HEK293T (cell line): ENCODE measurements around the gene AGAP2.
"Not testable (repeated sequence)": the region's sequence is repeated elsewhere in the genome, so short reads cannot be mapped to it uniquely, and the experiment has no call there.

Source experiments
- CTCF ChIA-PET: fragments of 350-600 bp; formaldehyde crosslinking; extraction: SDS; loops from one replicate; lab custom pipeline; 2021; ENCODE audit warnings: antibody characterized with exemption, inconsistent platforms; lab: Yijun Ruan, JAX
- POLR2A ChIA-PET: fragments of 350-600 bp; formaldehyde crosslinking; extraction: SDS; loops from one replicate; lab custom pipeline; 2020; ENCODE audit warnings: antibody characterized with exemption, inconsistent platforms; lab: Yijun Ruan, JAX
- DNase-seq: peaks from one replicate; pipeline ENCODE4 v3.0.0; 2012; ENCODE audit warnings: mixed read lengths; ENCODE audit errors: extremely low spot score
- ARNT ChIP-seq: fragments of 450-650 bp; IDR thresholded peaks from 2 replicates; pipeline ENCODE4 v1.6.1; 2017; ENCODE audit warnings: mild to moderate bottlenecking
- BHLHE40 ChIP-seq: fragments of 450-650 bp; IDR thresholded peaks from 2 replicates; pipeline ENCODE4 v1.6.1; 2016; ENCODE audit warnings: mild to moderate bottlenecking, moderate library complexity, borderline replicate concordance
- CTBP1 ChIP-seq: fragments of 450-650 bp; IDR thresholded peaks from 2 replicates; pipeline ENCODE4 v1.6.1; 2016; ENCODE audit warnings: borderline replicate concordance
- ELF4 ChIP-seq: fragments of 450-650 bp; IDR thresholded peaks from 2 replicates; pipeline ENCODE4 v1.6.1; 2017; ENCODE audit warnings: antibody characterized with exemption
- FOXA1 ChIP-seq: fragments of 450-650 bp; IDR thresholded peaks from 2 replicates; pipeline ENCODE4 v1.6.1; 2016; ENCODE audit warnings: mild to moderate bottlenecking
- FOXK2 ChIP-seq: fragments of 450-650 bp; IDR thresholded peaks from 2 replicates; pipeline ENCODE4 v1.6.1; 2016; ENCODE audit warnings: mild to moderate bottlenecking
- FOXM1 ChIP-seq: fragments of 450-650 bp; IDR thresholded peaks from 2 replicates; pipeline ENCODE4 v1.6.1; 2017; ENCODE audit warnings: mild to moderate bottlenecking, borderline replicate concordance
- HDGF ChIP-seq: fragments of 450-650 bp; IDR thresholded peaks from 2 replicates; pipeline ENCODE4 v1.6.1; 2017; ENCODE audit warnings: antibody characterized with exemption, borderline replicate concordance
- L3MBTL2 ChIP-seq: fragments of 450-650 bp; conservative IDR thresholded peaks from 2 replicates; pipeline ENCODE4 v1.6.1; 2016; ENCODE audit warnings: mild to moderate bottlenecking
- LEF1 ChIP-seq: fragments of 450-650 bp; IDR thresholded peaks from 2 replicates; pipeline ENCODE4 v1.6.1; 2017; ENCODE audit warnings: mild to moderate bottlenecking, borderline replicate concordance
- NFRKB ChIP-seq: fragments of 450-650 bp; IDR thresholded peaks from 2 replicates; pipeline ENCODE4 v1.6.1; 2016; ENCODE audit warnings: mild to moderate bottlenecking, moderate library complexity
- PKNOX1 ChIP-seq: fragments of 450-650 bp; IDR thresholded peaks from 2 replicates; pipeline ENCODE4 v1.6.1; 2016
- SP1 ChIP-seq: fragments of 450-650 bp; IDR thresholded peaks from 2 replicates; pipeline ENCODE4 v1.6.1; 2017
- SUZ12 ChIP-seq: fragments of 450-650 bp; IDR thresholded peaks from 2 replicates; pipeline ENCODE4 v1.6.1; 2016; ENCODE audit warnings: mild to moderate bottlenecking
- TARDBP ChIP-seq: fragments of 450-650 bp; IDR thresholded peaks from 2 replicates; pipeline ENCODE4 v1.6.1; 2016
- ZNF384 ChIP-seq: fragments of 450-650 bp; IDR thresholded peaks from 2 replicates; pipeline ENCODE4 v1.6.1; 2016

Gene AGAP2

GRCh38 chr12:57722716-57723629 lies 15.6 kb downstream of the AGAP2 start:
- DNase-seq, result no peak

DNA sequence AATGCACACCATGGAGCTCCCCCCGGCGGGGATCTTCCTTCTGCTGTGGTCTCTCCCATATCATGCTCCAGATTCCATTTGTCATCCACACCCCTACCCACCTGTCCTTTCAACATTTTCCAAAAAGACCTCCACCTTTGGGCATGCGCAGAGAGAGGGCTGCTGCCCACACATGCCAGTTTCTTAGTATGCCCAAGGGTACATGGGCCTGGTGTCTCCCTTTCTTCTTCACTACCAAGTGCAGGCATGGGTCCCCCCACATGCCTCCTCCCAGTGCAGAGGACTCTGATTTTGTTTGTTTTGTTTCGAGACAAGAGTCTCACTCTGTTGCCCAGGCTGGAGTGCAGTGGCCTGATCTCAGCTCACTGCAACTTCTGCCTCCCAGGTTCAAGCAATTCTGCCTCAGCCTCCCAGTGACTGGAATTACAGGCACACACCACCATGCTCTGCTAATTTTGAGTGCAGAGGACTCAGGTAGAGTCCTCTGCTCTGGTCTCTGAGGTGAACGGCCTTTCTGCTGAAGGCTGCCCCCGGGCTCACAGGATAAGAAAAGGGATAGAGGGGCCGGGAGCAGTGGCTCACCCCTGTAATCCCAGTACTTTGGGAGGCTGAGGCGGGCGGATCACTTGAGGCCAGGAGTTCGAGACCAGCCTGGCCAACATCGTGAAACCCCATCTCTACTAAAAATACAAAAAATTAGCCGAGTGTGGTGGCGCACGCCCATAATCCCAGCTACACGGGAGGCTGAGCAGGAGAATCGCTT lies 16.5 kb downstream of the AGAP2 start:
- DNase-seq, result not testable (repeated sequence)
- CTCF ChIA-PET, result interaction anchor here (0.7 to 0.8 kb wide), 2 partner anchors 17 to 35 kb away, joined by 3 to 4 read pairs; no protein-coding TSS in a partner anchor
- POLR2A ChIA-PET, result interaction anchor here (0.8 kb wide), 1 partner anchor 50 kb away, joined by 3 read pairs; the partner anchor contains the start of genes EEF1AKMT3 and METTL1

More at GRCh38 chr12:57722716-57723629, 15.6 kb downstream of the AGAP2 start:
- ChIA-PET POLR2A (interaction anchor here (0.8 to 1.9 kb wide), 2 partner anchors 22 to 49 kb away, joined by 3 to 7 read pairs; partner anchors contain the start of genes EEF1AKMT3, METTL1 and TSPAN31), CTCF (interaction anchor here (0.7 to 0.8 kb wide), 3 partner anchors 18 to 140 kb away, joined by 3 to 4 read pairs (median 3); no protein-coding TSS in a partner anchor)
- TF ChIP-seq BHLHE40, result no peak
- TF ChIP-seq ELF4, result no peak
- no peak for TF ChIP-seq ZNF384
- TF ChIP-seq FOXM1, result no peak
- no peak for TF ChIP-seq NFRKB
- no peak for TF ChIP-seq FOXK2
- no peak for TF ChIP-seq ARNT
- no peak for TF ChIP-seq HDGF
- no peak for TF ChIP-seq SUZ12
- no peak for TF ChIP-seq SP1
- TF ChIP-seq L3MBTL2, result no peak
- TF ChIP-seq LEF1, result no peak
- no peak for TF ChIP-seq FOXA1

DNA sequence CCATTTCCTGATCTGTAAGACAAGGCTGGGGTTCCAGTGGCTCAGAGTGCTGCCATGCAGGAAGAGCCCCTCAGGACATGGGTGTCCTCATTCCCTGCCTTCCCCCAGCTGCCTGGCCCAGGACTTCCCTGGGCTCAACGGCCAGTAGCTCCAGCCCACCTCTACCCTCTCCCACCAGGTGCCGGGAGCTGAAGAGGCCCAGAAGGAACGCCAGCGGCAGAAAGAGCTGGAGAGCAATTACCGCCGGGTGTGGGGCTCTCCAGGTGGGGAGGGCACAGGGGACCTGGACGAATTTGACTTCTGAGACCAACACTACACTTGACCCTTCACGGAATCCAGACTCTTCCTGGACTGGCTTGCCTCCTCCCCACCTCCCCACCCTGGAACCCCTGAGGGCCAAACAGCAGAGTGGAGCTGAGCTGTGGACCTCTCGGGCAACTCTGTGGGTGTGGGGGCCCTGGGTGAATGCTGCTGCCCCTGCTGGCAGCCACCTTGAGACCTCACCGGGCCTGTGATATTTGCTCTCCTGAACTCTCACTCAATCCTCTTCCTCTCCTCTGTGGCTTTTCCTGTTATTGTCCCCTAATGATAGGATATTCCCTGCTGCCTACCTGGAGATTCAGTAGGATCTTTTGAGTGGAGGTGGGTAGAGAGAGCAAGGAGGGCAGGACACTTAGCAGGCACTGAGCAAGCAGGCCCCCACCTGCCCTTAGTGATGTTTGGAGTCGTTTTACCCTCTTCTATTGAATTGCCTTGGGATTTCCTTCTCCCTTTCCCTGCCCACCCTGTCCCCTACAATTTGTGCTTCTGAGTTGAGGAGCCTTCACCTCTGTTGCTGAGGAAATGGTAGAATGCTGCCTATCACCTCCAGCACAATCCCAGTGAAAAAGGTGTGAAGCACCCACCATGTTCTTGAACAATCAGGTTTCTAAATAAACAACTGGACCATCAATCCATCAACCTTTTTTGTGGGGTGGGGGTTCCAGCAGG lies 17.6 kb downstream of the AGAP2 start:
- no peak for DNase-seq
- no peak for TF ChIP-seq PKNOX1
- TF ChIP-seq BHLHE40, result no peak
- ChIA-PET CTCF (no interaction called here), POLR2A (interaction anchor here (1.2 kb wide), 1 partner anchor 14 kb away, joined by 4 read pairs; no protein-coding TSS in a partner anchor)

DNA sequence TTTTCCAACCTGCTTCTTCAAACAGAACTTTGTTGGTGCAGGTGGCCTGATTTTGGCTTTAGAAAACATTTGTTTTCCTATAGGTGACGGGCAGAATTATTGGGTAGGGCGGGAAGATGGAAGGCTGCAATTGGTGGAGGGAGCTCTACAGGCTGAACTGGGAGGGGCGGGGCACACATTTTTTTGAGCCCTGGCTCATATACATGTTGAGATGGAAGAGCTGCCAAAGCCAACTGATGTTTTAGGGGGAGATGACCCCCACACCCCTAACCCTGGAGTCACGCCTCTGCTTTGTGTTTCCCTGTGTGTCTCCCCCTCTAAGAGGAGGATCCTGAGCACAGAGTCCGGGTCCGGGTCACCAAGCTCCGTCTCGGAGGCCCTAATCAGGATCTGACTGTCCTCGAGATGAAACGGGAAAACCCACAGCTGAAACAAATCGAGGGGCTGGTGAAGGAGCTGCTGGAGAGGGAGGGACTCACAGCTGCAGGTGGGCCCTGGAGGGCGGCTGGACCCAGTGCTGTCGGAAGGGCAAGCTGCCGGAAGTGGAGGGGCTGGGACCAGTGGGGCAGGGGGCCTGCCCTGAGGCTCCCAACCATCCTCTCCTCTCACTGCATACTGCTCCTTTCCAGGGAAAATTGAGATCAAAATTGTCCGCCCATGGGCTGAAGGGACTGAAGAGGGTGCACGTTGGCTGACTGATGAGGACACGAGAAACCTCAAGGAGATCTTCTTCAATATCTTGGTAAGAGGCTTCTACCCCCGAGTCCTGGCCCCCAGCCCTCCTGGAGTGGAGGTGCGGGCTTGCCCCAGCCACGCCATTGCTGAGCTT lies 18.6 kb downstream of the AGAP2 start:
- TF ChIP-seq LEF1, result no peak
- TF ChIP-seq FOXM1, result no peak
- no peak for TF ChIP-seq PKNOX1
- no peak for TF ChIP-seq HDGF
- TF ChIP-seq NFRKB, result no peak
- TF ChIP-seq TARDBP, result no peak
- no peak for TF ChIP-seq BHLHE40
- TF ChIP-seq ZNF384, result no peak
- TF ChIP-seq FOXK2, result no peak
- no peak for TF ChIP-seq L3MBTL2
- TF ChIP-seq FOXA1, result no peak
- no peak for TF ChIP-seq SP1
- no peak for DNase-seq
- ChIA-PET CTCF (no interaction called here), POLR2A (interaction anchor here (1.2 to 1.3 kb wide), 2 partner anchors 15 to 26 kb away, joined by 4 read pairs; partner anchors contain the start of gene OS9)

- ChIA-PET CTCF (no interaction called here), POLR2A (interaction anchor here (1.3 kb wide), 1 partner anchor 25 kb away, joined by 4 read pairs; the partner anchor contains the start of gene OS9)
- TF ChIP-seq ELF4 (no peak), TARDBP (no peak), NFRKB (no peak), LEF1 (no peak), ZNF384 (no peak), HDGF (no peak), FOXA1 (no peak), BHLHE40 (no peak), FOXM1 (no peak), FOXK2 (no peak), SP1 (no peak), L3MBTL2 (no peak), PKNOX1 (no peak), SUZ12 (no peak), ARNT (no peak), CTBP1 (no peak)
- no peak for DNase-seq
Observed at GRCh38 chr12:57718641-57719528, 19.7 kb downstream of the AGAP2 start.
